SKM-1 treated with dmso at 0.1 percent for 144 hours (cell line): Measurements from ENCODE around the gene GPR176.

Source experiments
- DNase-seq: peaks from one replicate; lab custom pipeline; 2025; ENCODE audit not compliant: unreplicated experiment; lab: John Stamatoyannopoulos, UW

GPR176 gene

GRCh38 chr15:39785841-39786240 lies 134.2 kb downstream of the GPR176 start:
- DNase-seq = no peak

DNA sequence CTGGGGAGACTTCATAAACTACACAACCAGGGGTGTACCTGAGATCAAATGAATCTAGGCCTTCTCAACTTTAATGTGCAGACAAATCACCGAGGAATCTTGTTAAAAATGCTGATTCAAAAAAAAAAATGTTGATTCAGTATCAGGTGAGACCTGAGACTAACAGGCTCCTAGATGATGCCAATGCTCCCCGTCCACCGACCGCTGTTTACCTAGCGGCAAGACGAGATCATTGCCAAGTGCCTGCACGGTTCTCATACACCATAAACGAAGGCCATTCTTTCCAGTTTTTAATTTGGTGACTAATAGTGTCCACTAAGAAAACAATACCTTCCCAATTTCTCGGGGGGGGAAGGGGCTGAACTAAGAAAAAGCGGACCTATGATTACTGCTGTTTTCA lies 134.9 kb downstream of the GPR176 start:
- DNase-seq = no peak

GRCh38 chr15:39784638-39785037 lies 135.4 kb downstream of the GPR176 start:
- DNase-seq = no peak

GRCh38 chr15:39784125-39784524 lies 135.9 kb downstream of the GPR176 start:
- DNase-seq = no peak

- no peak for DNase-seq
Observed at GRCh38 chr15:39783244-39783820, 136.7 kb downstream of the GPR176 start.

GRCh38 chr15:39782441-39783138 lies 137.5 kb downstream of the GPR176 start, which contains the start of gene FSIP1:
FSIP1 (minus strand) TSS chr15:39782841; CDS start chr15:39776524, 6,317 bp downstream.
- DNase-seq = peak; percentile 95

- DNase-seq = no peak
Observed at GRCh38 chr15:39781967-39782302, 138.1 kb downstream of the GPR176 start.

- peak; percentile 75 for DNase-seq
Observed at GRCh38 chr15:39781147-39781966, 138.7 kb downstream of the GPR176 start.

- no peak for DNase-seq
Observed at GRCh38 chr15:39778021-39778420, 142.0 kb downstream of the GPR176 start.

DNA sequence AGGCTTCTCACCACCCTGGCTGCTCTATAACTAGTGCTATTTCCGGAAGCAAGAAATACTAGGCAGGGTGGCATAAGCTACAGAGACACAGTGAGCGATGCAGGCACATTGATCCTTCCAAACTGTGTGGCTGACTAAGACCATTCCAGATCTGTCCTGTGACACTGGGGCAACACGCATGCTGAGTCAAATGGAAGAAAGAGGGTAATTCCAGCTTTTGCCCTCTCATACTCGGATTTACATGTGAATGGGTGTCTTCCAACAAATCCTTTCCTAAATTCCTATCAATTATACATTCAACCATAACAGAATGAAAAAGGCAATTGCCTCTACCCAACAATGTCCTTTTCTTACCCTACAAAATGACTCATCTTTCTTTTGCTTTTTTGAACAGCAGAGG lies 142.6 kb downstream of the GPR176 start:
- DNase-seq = no peak

GRCh38 chr15:39776068-39776467 lies 144.0 kb downstream of the GPR176 start:
- DNase-seq = no peak

- peak; percentile 26 for DNase-seq
Observed at GRCh38 chr15:39774688-39775267, 145.3 kb downstream of the GPR176 start.

- DNase-seq = no peak
Observed at GRCh38 chr15:39770748-39771689, 149.0 kb downstream of the GPR176 start.

DNA sequence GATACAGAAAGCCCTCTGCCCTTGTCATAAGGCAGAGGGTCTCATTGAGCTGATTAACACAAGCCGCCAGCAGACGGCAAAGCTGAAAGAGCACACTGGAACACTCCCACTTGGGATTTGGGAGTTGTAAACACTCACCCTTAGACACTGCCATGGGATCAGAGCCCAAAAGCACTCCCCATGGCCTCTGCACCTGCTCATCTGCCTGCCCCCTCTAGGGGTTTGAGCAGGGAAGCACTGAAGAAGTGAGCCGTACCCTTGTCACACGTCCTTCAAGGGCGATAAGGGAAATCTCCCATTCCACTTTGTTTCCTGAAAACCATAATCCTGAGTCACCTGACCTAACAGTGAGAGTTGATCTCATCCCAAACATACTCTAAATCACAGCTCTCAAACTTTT lies 152.1 kb downstream of the GPR176 start:
- no peak for DNase-seq

- no peak for DNase-seq
Observed at GRCh38 chr15:39761006-39761405, 159.1 kb downstream of the GPR176 start.

- peak; percentile 49 for DNase-seq
Observed at GRCh38 chr15:39756806-39757522, 163.1 kb downstream of the GPR176 start.

- DNase-seq = no peak
Observed at GRCh38 chr15:39752991-39753390, 167.1 kb downstream of the GPR176 start.

GRCh38 chr15:39752246-39752645 lies 167.8 kb downstream of the GPR176 start:
- no peak for DNase-seq
